OCI-M1 (cell line): ENCODE measurements around the gene OBP2B.
A peak's percentile ranks its signal among the peaks of the same experiment; 100 is the strongest.
"Not testable (repeated sequence)": the region's sequence is repeated elsewhere in the genome, so short reads cannot be mapped to it uniquely, and the experiment has no call there.

Experiments used
- DNase-seq: peaks from one replicate; lab custom pipeline; 2025; lab: John Stamatoyannopoulos, UW

OBP2B gene, protein sequence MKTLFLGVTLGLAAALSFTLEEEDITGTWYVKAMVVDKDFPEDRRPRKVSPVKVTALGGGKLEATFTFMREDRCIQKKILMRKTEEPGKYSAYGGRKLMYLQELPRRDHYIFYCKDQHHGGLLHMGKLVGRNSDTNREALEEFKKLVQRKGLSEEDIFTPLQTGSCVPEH

GRCh38 chr9:133208880-133209300 lies at the start of gene OBP2B:
TSS of gene OBP2B (minus strand) at chr9:133209250. CDS start at chr9:133209199, 51 bp downstream.
- not testable (repeated sequence) for DNase-seq

- no peak for DNase-seq
These were observed 49.3 kb upstream of the OBP2B start for GRCh38 chr9:133258061-133259015.

DNA sequence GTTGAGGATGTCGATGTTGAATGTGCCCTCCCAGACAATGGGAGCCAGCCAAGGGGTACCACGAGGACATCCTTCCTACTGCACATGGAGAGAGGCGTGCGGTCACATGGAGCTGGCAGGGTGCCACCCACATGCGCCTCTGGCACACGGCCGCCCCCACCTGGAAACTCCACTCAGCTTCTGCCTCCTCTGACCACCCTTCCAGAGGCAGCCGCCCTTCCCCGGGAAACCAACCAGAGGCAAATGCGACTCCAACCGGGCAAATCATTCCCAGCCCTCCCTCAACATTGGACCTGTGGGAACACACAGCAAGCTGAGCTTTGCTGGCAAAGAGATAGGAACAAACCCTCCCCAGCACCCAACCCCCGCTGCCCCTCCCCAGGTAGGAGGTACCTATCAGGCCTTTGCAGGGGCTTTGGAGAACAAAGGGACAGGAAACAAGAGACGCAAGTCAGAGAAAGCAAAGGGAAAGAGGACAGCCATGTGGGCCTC lies 48.5 kb upstream of the OBP2B start:
- DNase-seq = no peak

- DNase-seq = no peak
These were observed 47.6 kb upstream of the OBP2B start for GRCh38 chr9:133256686-133257091.

DNA sequence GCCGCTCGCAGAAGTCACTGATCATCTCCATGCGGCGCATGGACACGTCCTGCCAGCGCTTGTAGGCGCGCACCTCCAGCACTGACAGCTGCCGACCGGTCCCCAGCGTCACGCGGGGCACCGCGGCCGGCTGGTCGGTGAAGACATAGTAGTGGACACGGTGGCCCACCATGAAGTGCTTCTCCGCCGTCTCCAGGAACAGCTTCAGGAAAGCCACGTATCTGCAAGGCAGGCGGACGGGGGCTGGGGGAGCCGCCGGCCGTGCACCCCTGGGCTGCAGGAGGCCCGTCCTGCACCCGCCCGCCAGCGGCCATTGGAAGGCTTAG lies 47.0 kb upstream of the OBP2B start:
- DNase-seq = no peak

GRCh38 chr9:133255371-133256135 lies 46.5 kb upstream of the OBP2B start:
- no peak for DNase-seq

GRCh38 chr9:133254471-133254870 lies 45.4 kb upstream of the OBP2B start:
- DNase-seq = no peak

GRCh38 chr9:133253268-133253667 lies 44.2 kb upstream of the OBP2B start:
- DNase-seq = peak; percentile 30

DNA sequence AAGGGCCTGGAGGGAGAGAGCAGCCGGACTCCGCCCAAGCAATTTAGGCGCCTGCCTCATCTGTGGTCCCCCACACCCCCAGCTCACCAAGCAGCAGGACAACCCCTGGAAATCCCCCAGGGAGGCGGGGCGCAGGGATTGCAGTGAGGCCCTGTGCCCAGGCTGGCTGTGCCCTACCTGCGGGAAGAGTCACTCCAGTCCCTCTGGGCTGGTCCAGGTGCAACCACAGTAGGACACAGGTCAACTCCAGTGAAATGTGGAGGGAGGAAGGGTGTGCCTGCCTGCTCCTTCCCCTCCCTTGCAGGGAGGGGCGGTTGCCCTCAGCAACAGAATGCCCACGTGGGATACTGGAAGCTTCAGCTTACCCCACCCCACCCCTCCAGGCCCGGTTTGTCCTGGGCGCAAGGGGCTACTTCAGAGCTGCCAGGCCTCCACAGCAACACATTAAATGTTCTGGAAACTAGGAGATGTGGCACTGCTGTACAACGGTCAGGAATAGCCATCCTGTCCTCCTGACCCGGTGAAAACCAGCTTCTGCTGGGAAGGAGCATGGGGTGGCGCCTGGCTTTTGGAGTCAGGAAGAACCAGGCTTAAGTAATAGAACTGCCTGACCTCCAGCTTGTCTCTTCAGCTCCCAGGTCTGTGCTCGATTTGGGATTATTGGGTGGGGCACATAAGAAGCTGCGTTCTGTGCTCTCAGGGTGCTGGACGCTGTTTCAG lies 43.4 kb upstream of the OBP2B start:
- DNase-seq = no peak

DNA sequence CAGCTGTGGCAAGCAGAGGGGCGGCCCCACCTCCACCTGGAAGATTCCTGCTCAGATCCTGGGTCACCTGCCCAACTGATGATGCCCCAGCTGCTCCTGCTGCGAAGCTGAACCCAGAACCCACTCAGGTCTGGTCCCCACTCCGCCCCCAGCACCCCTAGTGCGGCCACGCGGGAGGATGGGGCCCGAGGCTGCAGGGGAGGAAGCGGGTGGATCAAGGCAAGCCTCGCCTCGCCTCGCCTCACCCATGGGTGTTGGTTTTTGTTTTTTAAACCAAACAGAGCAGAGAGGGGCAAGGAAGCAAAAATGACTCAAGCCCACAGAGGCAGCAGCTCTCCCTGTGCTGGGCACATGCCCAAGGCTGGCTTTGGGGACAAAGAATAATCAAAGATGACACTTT lies 42.7 kb upstream of the OBP2B start:
- no peak for DNase-seq

DNA sequence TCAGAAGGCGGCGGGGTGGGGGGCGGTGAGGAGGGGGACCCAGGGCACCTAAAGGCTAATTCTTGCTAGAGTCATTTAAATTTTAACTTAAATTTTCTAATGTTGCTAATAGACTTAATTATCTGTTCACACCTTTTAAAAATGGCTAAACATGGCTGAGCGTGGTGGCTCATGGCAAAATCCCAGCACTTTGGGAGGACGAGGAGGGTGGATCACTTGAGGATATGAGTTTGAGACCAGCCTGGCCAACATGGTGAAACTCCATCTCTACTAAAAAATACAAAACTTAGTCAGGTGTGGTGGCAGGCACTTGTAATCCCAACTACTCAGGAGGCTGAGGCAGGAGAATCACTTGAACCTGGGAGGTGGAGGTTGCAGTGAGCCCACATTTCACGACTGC lies 42.2 kb upstream of the OBP2B start:
- DNase-seq = not testable (repeated sequence)

GRCh38 chr9:133250741-133251170 lies 41.7 kb upstream of the OBP2B start:
- no peak for DNase-seq

DNA sequence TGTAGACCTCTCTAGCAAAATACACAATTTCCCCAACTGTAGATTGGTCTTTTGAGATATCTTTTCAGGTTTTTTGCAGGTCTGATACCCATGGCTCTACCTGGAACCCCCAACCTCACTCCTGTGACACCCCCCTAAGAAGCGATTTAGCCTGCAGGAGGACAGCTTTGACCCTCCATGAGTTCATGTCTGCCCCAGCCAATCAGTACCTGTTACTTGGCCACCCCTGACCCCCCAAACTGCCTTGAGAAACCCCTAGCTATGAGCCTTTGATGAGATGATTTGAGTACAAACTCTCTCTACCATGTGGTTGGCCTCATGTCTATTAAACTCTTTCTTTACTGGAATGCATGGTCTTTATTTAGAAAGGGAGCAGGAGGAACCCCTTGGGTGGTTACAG lies 40.3 kb upstream of the OBP2B start:
- DNase-seq = no peak

GRCh38 chr9:133248726-133249295 lies 39.8 kb upstream of the OBP2B start:
- DNase-seq = no peak

- no peak for DNase-seq
These were observed 38.6 kb upstream of the OBP2B start for GRCh38 chr9:133247632-133248031.

- DNase-seq = no peak
These were observed 37.9 kb upstream of the OBP2B start for GRCh38 chr9:133246991-133247390.

DNA sequence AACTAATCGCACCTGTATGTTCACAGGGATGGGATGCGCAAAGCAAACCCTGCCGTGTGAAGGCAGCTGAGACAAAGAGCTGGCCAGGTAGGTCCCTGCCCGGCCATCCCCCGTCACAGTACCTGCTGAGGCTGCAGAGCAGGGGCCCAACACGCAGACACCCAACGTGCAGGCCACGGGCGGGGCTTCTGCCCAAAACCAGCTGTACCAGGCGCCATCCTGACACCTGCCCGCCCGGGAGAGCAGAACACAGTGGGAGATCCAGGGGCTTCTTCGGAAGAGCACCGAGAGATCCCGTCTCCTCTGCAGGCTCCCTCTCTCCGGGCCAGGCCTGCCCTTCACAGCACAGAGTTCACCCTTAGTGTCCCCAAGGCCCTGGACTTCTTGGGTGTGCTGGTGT lies 37.5 kb upstream of the OBP2B start:
- DNase-seq = no peak

- no peak for DNase-seq
These were observed 33.9 kb upstream of the OBP2B start for GRCh38 chr9:133242991-133243390.

DNA sequence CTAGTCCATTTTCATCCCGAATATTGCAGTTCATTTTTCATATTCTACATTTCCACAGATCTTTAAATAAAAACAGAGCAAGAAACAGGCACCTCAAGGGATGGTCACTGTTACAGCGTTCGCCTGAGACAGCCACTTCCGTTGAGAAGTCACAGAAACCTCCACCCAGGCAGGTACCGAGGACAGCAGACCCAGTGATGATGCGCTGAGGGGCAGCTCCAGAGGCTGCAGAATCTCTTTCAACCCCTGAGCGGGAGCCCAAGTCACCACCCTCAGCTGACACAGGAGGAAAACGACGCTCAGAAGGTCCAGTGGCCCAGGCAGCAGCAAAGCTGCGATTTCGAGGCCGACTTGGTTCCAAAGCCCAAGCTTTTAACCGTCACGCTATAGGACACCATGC lies 33.2 kb upstream of the OBP2B start:
- DNase-seq = no peak

- no peak for DNase-seq
These were observed 30.6 kb upstream of the OBP2B start for GRCh38 chr9:133239533-133240090.

DNA sequence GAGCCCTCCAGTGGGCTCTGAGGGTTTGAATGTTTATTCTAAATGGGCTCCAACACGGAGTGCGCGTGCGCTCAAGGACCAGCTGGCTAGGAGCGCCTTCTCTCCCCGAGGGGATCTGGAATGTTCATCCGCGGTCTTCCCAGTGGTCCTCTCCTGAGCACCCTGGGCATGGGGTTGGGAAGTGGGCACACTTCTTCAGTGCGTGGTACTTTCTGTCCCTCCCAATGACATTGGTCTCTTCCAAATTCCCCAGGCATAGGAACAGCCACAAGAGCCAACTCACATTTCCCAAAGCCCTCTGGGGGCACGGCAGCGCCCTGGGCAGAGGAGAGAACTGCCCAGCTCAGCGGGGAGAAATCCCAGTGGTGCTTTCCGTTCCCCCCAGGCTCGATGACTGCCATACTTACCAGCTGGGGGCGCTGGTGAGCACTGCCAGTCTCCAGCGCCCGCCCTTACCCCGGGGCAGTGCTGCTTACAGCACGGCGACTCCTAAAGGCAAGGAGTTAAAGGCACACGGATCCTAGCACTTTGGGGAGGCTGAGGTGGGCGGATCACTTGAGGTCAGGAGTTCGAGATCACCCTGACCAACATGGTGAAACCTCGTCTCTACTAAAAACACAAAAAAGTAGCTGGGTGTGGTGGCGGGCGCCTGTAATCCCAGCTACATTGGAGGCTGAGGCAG lies 29.9 kb upstream of the OBP2B start:
- peak; percentile 88 for DNase-seq
